Uterus (tissue), 2 donors: Measurements from ENCODE around the gene RCAN2.

ENCODE experiments used
- CTCF ChIP-seq, 4 experiments: fragments of 200-600 bp in 2 of 4; fragments of 450-650 bp in 2 of 4; sonication (generic) in 2 of 4; IDR thresholded peaks; one replicate each; pipeline ENCODE4 v1.5.1; 2016 to 2019; ENCODE audit warnings: antibody characterized with exemption in 4 of 4, mild to moderate bottlenecking in 2 of 4, moderate library complexity in 1 of 4
- POLR2A ChIP-seq, 2 donors: fragments of 450-650 bp; IDR thresholded peaks; one replicate each; pipeline ENCODE4 v1.6.1; 2016; ENCODE audit warnings: antibody characterized with exemption in 2 of 2, mild to moderate bottlenecking in 1 of 2, moderate library complexity in 1 of 2

DNA sequence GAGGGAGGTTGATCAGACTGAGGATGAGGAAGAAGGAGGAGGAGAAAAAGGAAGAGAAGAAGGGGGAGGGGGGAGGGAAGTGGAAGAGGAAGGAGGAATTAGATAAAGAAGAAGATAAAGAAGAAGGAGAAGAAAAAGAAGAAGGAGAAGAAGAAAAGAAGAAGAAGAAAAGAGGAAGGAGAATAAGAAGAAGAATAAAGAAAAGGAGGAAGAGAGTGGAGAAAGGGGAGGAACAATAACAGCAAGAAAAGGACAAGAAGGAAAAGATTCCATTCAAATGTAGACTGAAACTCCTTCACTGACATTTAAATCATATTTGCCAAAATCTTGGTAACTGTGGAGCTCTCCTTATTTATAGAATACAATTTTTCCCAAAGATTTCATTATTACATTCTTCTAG is 34.3 kb upstream of the RCAN2 start:
- TF ChIP-seq POLR2A (IDR thresholded peaks at IDR 0.05) (no peak), CTCF (IDR thresholded peaks at IDR 0.05) (no peak)
